ENCODE results near the gene MCHR1.
"Not testable (repeated sequence)": the region's sequence is repeated elsewhere in the genome, so short reads cannot be mapped to it uniquely, and the experiment has no call there.

The MCHR1 gene

DNA sequence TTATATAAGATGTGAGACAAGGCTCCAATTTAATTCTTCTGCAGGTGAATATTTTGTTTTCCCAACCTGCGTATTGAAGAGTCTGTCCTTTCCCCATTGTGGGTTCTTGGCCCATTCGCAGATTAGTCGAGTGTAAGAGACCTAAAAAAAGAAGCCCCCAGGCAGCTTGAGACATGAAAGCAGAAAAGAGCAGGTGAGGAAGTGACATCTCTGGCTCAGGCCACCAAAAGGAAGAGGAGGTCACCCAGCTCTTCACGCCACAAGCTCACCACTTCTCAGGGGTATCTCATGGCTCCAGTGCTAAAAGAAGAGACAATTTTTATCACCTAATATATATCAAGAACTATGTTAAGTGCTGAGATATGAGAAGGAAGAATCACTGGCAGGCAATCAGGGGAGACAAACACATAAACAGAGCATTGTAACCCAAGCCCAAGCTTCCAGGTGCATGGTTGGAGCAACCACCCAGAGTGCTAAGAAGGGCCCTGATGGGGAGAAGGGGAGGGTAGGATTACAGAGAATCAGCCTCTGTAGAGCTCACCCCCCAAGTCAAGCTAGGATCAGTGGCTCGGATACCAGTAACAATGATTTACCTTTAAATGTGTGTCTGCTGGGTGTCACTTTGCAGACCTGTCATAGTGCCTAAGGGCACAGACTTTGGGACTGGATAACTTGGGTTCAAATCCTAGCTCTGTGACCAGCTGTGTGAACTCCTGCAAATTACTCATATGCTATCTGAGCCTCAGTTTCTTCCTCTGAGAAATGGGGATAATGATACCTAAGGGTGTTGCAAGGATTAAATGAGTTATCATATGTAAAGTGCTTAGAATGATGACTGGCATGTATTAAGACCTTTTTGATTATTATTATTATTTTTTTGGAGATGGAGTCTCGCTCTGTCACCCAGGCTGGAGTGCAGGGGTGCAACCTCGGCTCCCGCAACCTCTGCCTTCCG lies 39.2 kb downstream of the MCHR1 start:
- H3K4ac ChIP-seq (ENCODE audit: low read depth, low read length) = no peak overlapping the region
- H2BK15ac ChIP-seq (replicated peaks; ENCODE audit: low read depth) = no peak overlapping the region
- H3K36me3 ChIP-seq (ENCODE audit: control insufficient read depth, insufficient read depth, low read length) = no peaks in the 10 kb centered on the region
- no peaks in the 10 kb centered on the region for H3K27me3 ChIP-seq (ENCODE audit: insufficient read depth, low read length, poor library complexity)
- no peak overlapping the region for H3K23ac ChIP-seq (ENCODE audit: low read length)
- no peak overlapping the region for H3K4me3 ChIP-seq (ENCODE audit: low read length)
- H3K9ac ChIP-seq (ENCODE audit: low read length) = no peak overlapping the region
- H3K4me2 ChIP-seq (ENCODE audit: low read length) = no peak overlapping the region
- H3K27ac ChIP-seq (ENCODE audit: low read depth, low read length) = no peak overlapping the region
- H3K4me1 ChIP-seq (ENCODE audit: control insufficient read depth, low read depth, low read length) = peaks cover 9% of the 10 kb centered on the region
- no peaks in the 10 kb centered on the region for H3K79me2 ChIP-seq (ENCODE audit: control insufficient read depth, insufficient read depth, low read length)
- no peak overlapping the region for H2AK5ac ChIP-seq (ENCODE audit: low read length)
- no peak for DNase-seq
- no CpG with 5 or more reads among the region's 9 CpGs for WGBS (ENCODE audit: extremely low coverage, insufficient coverage, low lambda C conversion rate)
- H2BK120ac ChIP-seq (ENCODE audit: low read depth, low read length) = no peak overlapping the region
- no peak overlapping the region for H3K56ac ChIP-seq (ENCODE audit: low read length)
- H4K8ac ChIP-seq (ENCODE audit: low read depth, low read length) = no peak overlapping the region
- no peak overlapping the region for H2BK5ac ChIP-seq (ENCODE audit: low read length)
- H3K18ac ChIP-seq (ENCODE audit: low read length) = no peak overlapping the region
- no peaks in the 10 kb centered on the region for H3K79me1 ChIP-seq (ENCODE audit: low read length)
- H4K5ac ChIP-seq (ENCODE audit: low read length) = no peak overlapping the region

DNA sequence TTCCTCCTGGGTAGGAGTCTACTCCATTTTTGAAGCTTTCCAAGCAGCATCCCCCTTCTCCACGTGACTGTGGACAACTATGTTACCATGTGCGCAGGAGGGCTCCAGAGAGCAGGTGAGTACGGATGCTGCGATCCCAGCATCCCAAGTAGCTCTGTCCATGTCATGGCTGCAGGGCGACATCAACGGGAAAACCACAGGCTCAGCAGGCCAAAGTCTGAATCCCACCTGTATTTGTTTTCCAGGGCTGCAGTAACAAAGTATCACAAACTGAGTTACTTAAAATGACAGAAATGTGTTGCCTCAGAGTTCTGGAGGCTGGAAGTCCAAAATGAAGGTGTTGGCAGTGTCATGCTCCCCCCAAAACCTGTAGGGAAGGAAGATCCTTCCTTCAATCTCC lies 40.3 kb downstream of the MCHR1 start:
- Histone ChIP-seq H3K36me3 (ENCODE audit: control insufficient read depth, insufficient read depth, low read length) (no peaks in the 10 kb centered on the region), H3K56ac (ENCODE audit: low read length) (no peak overlapping the region), H2BK5ac (ENCODE audit: low read length) (no peak overlapping the region), H3K4ac (ENCODE audit: low read depth, low read length) (no peak overlapping the region), H2AK5ac (ENCODE audit: low read length) (peak overlapping the region; percentile 45), H3K79me2 (ENCODE audit: control insufficient read depth, insufficient read depth, low read length) (no peaks in the 10 kb centered on the region), H3K9ac (ENCODE audit: low read length) (no peak overlapping the region), H4K8ac (ENCODE audit: low read depth, low read length) (no peak overlapping the region), H2BK120ac (ENCODE audit: low read depth, low read length) (no peak overlapping the region), H3K4me3 (ENCODE audit: low read length) (no peak overlapping the region), H3K27ac (ENCODE audit: low read depth, low read length) (no peak overlapping the region), H4K5ac (ENCODE audit: low read length) (no peak overlapping the region), H3K4me1 (ENCODE audit: control insufficient read depth, low read depth, low read length) (peaks cover 9% of the 10 kb centered on the region), H3K4me2 (ENCODE audit: low read length) (no peak overlapping the region), H2BK15ac (replicated peaks; ENCODE audit: low read depth) (no peak overlapping the region), H3K23ac (ENCODE audit: low read length) (no peak overlapping the region), H3K79me1 (ENCODE audit: low read length) (no peaks in the 10 kb centered on the region), H3K18ac (ENCODE audit: low read length) (no peak overlapping the region), H3K27me3 (ENCODE audit: insufficient read depth, low read length, poor library complexity) (no peaks in the 10 kb centered on the region)
- no CpG with 5 or more reads among the region's 6 CpGs for WGBS (ENCODE audit: extremely low coverage, insufficient coverage, low lambda C conversion rate)
- no peak for DNase-seq

DNA sequence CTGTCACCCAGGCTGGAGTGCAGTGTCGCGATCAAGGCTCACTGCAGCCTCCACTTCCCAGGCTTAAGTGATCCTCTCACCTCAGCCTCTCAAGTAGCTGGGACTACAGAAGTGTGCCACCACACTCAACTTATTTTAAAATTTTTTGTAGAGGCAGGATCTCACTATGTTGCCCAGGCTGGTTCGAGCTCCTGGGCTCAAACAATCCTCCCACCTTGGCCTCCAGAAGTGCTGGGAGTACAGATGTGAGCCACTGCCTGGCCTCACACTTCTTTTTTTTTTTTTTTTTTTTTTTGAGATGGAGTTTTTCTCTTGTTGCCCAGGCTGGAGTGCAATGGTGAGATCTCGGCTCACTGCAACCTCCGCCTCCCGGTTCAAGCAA lies 40.9 kb downstream of the MCHR1 start:
- H3K4me1 ChIP-seq (ENCODE audit: control insufficient read depth, low read depth, low read length); H3K23ac ChIP-seq (ENCODE audit: low read length); H3K56ac ChIP-seq (ENCODE audit: low read length); H2BK5ac ChIP-seq (ENCODE audit: low read length); H3K4ac ChIP-seq (ENCODE audit: low read depth, low read length); H3K79me1 ChIP-seq (ENCODE audit: low read length); DNase-seq; H3K27ac ChIP-seq (ENCODE audit: low read depth, low read length); H3K27me3 ChIP-seq (ENCODE audit: insufficient read depth, low read length, poor library complexity); H2BK15ac ChIP-seq (replicated peaks; ENCODE audit: low read depth); H2AK5ac ChIP-seq (ENCODE audit: low read length); H3K18ac ChIP-seq (ENCODE audit: low read length); H3K79me2 ChIP-seq (ENCODE audit: control insufficient read depth, insufficient read depth, low read length); H4K5ac ChIP-seq (ENCODE audit: low read length); H3K4me3 ChIP-seq (ENCODE audit: low read length); H3K9ac ChIP-seq (ENCODE audit: low read length); H3K4me2 ChIP-seq (ENCODE audit: low read length); H3K36me3 ChIP-seq (ENCODE audit: control insufficient read depth, insufficient read depth, low read length); H4K8ac ChIP-seq (ENCODE audit: low read depth, low read length); H2BK120ac ChIP-seq (ENCODE audit: low read depth, low read length): not testable (repeated sequence)
- WGBS (ENCODE audit: extremely low coverage, insufficient coverage, low lambda C conversion rate) = no CpG with 5 or more reads among the region's 6 CpGs

DNA sequence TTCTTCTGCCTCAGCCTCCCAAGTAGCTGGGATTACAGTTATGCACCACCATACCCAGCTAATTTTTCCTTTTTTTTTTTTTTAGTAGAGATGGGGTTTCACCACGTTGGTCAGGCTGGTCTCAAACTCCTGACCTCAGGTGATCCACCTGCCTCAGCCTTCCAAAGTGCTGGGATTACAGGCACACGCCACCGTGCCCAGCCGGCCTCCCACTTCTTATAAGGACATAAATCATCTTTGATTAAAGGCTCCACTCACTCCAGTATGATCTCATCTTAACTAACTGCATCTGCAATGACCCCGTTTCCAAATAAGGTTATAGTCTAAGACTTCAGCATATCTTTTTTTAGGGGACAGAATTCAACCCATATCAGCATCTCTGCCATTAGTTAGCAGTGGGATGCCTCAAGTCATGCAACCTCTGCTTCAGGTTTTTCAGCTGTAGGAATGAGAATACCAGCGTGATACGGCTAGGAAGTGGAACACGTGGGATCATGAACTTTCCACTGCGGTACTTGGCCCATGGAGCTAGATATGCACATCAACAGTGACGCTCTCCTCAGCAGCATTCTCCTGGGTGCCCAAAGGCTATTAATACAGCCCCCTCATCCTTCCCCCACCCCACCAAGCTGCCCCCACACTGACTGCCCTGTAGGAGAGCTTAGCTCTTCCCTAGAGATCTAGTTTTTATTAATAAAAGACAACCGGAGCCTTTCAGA lies 41.4 kb downstream of the MCHR1 start:
- Histone ChIP-seq H3K4me2 (ENCODE audit: low read length) (no peak overlapping the region), H3K27me3 (ENCODE audit: insufficient read depth, low read length, poor library complexity) (no peaks in the 10 kb centered on the region), H3K27ac (ENCODE audit: low read depth, low read length) (peak overlapping the region; percentile 25), H3K9ac (ENCODE audit: low read length) (no peak overlapping the region), H3K23ac (ENCODE audit: low read length) (peak overlapping the region; percentile 17), H3K4me1 (ENCODE audit: control insufficient read depth, low read depth, low read length) (peaks cover 7% of the 10 kb centered on the region), H3K79me2 (ENCODE audit: control insufficient read depth, insufficient read depth, low read length) (no peaks in the 10 kb centered on the region), H3K36me3 (ENCODE audit: control insufficient read depth, insufficient read depth, low read length) (no peaks in the 10 kb centered on the region), H2BK5ac (ENCODE audit: low read length) (no peak overlapping the region), H2BK120ac (ENCODE audit: low read depth, low read length) (peak overlapping the region; percentile 39), H3K56ac (ENCODE audit: low read length) (peak overlapping the region; percentile 47), H3K18ac (ENCODE audit: low read length) (peak overlapping the region; percentile 29), H2AK5ac (ENCODE audit: low read length) (no peak overlapping the region), H3K79me1 (ENCODE audit: low read length) (no peaks in the 10 kb centered on the region), H3K4me3 (ENCODE audit: low read length) (no peak overlapping the region), H4K8ac (ENCODE audit: low read depth, low read length) (no peak overlapping the region), H4K5ac (ENCODE audit: low read length) (no peak overlapping the region), H3K4ac (ENCODE audit: low read depth, low read length) (no peak overlapping the region), H2BK15ac (replicated peaks; ENCODE audit: low read depth) (no peak overlapping the region)
- DNase-seq = no peak
- WGBS (ENCODE audit: extremely low coverage, insufficient coverage, low lambda C conversion rate) = no CpG with 5 or more reads among the region's 11 CpGs

DNA sequence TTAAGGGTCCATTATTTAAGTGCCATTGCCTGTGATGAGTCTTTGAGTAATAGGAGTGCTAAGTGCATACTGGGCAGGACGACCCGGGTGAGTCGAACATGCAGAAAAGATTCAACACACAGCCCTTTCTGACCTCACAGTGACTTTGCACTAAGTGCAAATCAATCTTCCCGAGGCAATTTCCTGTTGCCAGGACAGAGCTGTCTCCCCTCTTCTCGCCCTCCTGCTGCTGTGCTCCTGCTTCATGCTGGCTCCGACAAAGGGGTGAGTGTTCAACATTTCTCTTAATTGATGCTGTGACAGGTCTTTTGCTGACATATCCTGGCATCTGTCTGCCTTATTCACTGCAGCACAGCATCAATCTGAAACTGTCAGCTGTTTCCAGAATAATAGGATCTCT lies 42.0 kb downstream of the MCHR1 start:
- no peak overlapping the region for H3K4me3 ChIP-seq (ENCODE audit: low read length)
- peak; percentile 73 for DNase-seq
- H3K56ac ChIP-seq (ENCODE audit: low read length) = no peak overlapping the region
- H3K79me2 ChIP-seq (ENCODE audit: control insufficient read depth, insufficient read depth, low read length) = no peaks in the 10 kb centered on the region
- H2BK15ac ChIP-seq (replicated peaks; ENCODE audit: low read depth) = no peak overlapping the region
- H3K18ac ChIP-seq (ENCODE audit: low read length) = peak overlapping the region; percentile 29
- H3K27ac ChIP-seq (ENCODE audit: low read depth, low read length) = peak overlapping the region; percentile 25
- H3K4ac ChIP-seq (ENCODE audit: low read depth, low read length) = no peak overlapping the region
- H3K36me3 ChIP-seq (ENCODE audit: control insufficient read depth, insufficient read depth, low read length) = no peaks in the 10 kb centered on the region
- H2BK5ac ChIP-seq (ENCODE audit: low read length) = no peak overlapping the region
- no CpG with 5 or more reads among the region's 6 CpGs for WGBS (ENCODE audit: extremely low coverage, insufficient coverage, low lambda C conversion rate)
- H3K23ac ChIP-seq (ENCODE audit: low read length) = no peak overlapping the region
- no peak overlapping the region for H4K8ac ChIP-seq (ENCODE audit: low read depth, low read length)
- H3K27me3 ChIP-seq (ENCODE audit: insufficient read depth, low read length, poor library complexity) = no peaks in the 10 kb centered on the region
- no peak overlapping the region for H3K9ac ChIP-seq (ENCODE audit: low read length)
- H2BK120ac ChIP-seq (ENCODE audit: low read depth, low read length) = no peak overlapping the region
- H3K4me2 ChIP-seq (ENCODE audit: low read length) = no peak overlapping the region
- H3K4me1 ChIP-seq (ENCODE audit: control insufficient read depth, low read depth, low read length) = peaks cover 7% of the 10 kb centered on the region
- H4K5ac ChIP-seq (ENCODE audit: low read length) = no peak overlapping the region
- H2AK5ac ChIP-seq (ENCODE audit: low read length) = no peak overlapping the region
- no peaks in the 10 kb centered on the region for H3K79me1 ChIP-seq (ENCODE audit: low read length)
